Muscle of leg (tissue), 11 donors: ENCODE measurements around the gene CERS3. TPM values are rescaled to one million over a fixed set of nuclear protein-coding genes. Genes with fewer than 3 reads are reported as not detected.
"Not testable (repeated sequence)": the region's sequence is repeated elsewhere in the genome, so short reads cannot be mapped to it uniquely, and the experiment has no call there.

Experiments used
- DNase-seq: peaks from one replicate; pipeline ENCODE4 v3.0.0; 2013
- H3K27ac ChIP-seq: one replicate; pipeline ENCODE4 v1.5.1; 2013; ENCODE audit warnings: mild to moderate bottlenecking, low read length, control low read depth
- H3K27me3 ChIP-seq: one replicate; pipeline ENCODE4 v1.6.1; 2013; ENCODE audit warnings: low read length; ENCODE audit not compliant: control insufficient read depth, insufficient read depth
- H3K36me3 ChIP-seq: one replicate; pipeline ENCODE4 v1.6.1; 2013; ENCODE audit warnings: low read length; ENCODE audit not compliant: control insufficient read depth, insufficient read depth
- H3K4me1 ChIP-seq: one replicate; pipeline ENCODE4 v1.6.1; 2013; ENCODE audit warnings: low read length; ENCODE audit not compliant: control insufficient read depth, insufficient read depth
- H3K4me3 ChIP-seq: one replicate; pipeline ENCODE4 v1.5.1; 2013; ENCODE audit warnings: low read length, control low read depth
- H3K9me3 ChIP-seq: replicated peaks from 2 replicates; pipeline ENCODE4 v1.6.1; 2013; ENCODE audit warnings: low read depth, low read length; ENCODE audit not compliant: control insufficient read depth
- whole genome bisulfite sequencing: methylation state at CpG from one replicate; pipeline ENCODE4 v1.1.5; 2013; ENCODE audit warnings: missing lambda C conversion rate; ENCODE audit not compliant: insufficient coverage; 5-methylcytosine and 5-hydroxymethylcytosine counted together
- polyA plus RNA-seq, 8 donors: library from polyadenylated mRNA; unstranded; fragments of 120-200 nt; gene quantifications; one replicate each; pipeline versions ENCODE4 v1.2.1 to v1.2.3, GENCODE V29; 2013; ENCODE audit warnings: inconsistent platforms in 1 of 8, low replicate concordance in 1 of 8; ENCODE audit not compliant: insufficient read length in 8 of 8, insufficient read depth in 1 of 8
- total RNA-seq: library from RNA; stranded (reverse); fragments of 120-200 nt; gene quantifications from one replicate; pipeline ENCODE4 v1.2.4, GENCODE V29; 2013

Gene CERS3
- total and polyA plus RNA-seq, 9 donors: 0.48 to 4.0 (median 1.7) TPM

DNA sequence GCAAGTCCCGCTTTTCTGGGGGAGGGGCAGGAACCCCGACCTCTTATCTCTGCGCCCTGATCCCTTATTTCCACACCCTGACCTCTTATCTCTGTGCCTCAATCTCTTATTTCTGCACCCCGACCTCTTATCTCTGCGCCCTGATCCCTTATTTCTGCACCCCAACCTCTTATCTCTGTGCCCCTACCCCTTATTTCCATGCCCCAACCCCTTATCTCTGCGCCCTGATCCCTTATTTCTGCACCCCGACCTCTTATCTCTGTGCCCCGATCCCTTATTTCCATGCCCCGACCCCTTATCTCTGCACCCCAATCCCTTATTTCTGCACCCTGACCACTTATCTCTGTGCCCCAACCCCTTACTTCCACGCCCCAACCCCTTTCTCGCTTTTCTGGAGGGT, 87.7 kb downstream of the CERS3 start:
- H3K36me3 ChIP-seq, H3K27me3 ChIP-seq, H3K27ac ChIP-seq, H3K9me3 ChIP-seq, H3K4me3 ChIP-seq, DNase-seq: not testable (repeated sequence)
- H3K4me1 ChIP-seq: peaks cover 11% of the 10 kb centered on the region
- WGBS: 94% methylated on average over 11 of the region's 11 CpGs

DNA sequence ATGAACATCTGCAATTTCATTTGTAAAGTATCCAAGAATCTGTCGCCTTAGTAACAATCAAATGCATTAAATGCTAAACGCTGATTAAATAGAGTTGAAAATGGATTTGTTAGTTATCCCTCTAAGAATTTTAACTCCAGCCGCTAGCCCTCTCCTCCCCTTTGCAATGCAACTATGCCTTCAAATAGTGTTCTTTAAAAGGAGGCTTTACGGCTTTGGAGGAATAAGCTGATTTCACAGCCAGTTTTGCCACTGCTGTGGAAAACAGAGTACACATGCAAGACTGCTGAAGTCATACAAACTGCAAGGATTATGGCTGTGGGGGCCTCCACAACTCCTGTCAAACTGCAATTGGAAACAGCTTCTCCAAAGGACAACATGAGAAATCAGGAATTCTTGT, 89.2 kb downstream of the CERS3 start:
- Histone ChIP-seq H3K9me3 (no peaks in the 10 kb centered on the region), H3K36me3 (no peaks in the 10 kb centered on the region), H3K4me1 (peaks cover 11% of the 10 kb centered on the region), H3K27ac (no peak overlapping the region), H3K27me3 (no peaks in the 10 kb centered on the region), H3K4me3 (no peak overlapping the region)
- peak; percentile 79 for DNase-seq
- WGBS: 43% methylated on average over 1 of the region's 4 CpGs

DNA sequence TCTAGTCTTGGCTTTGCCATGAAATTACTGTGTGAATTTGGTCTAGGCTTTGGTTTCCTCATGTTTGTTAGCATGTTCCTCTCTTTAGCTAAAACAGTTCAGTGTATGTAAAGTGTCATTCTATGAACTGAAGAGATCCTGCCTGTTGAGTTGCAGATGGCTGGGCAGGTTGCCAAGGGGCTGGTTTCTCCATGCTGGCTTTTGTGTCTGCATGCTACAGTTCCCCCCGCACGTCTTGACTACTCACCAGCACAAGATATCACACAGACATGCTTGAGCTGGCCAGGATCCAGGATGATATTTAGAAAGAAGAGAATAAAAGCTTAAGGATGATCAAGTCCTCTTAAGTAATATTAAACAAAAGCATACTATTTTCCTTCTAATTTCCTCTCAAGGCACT, 90.2 kb downstream of the CERS3 start:
- no peaks in the 10 kb centered on the region for H3K9me3 ChIP-seq
- no peaks in the 10 kb centered on the region for H3K27me3 ChIP-seq
- H3K4me3 ChIP-seq: no peak overlapping the region
- peak; percentile 95 for DNase-seq
- no peak overlapping the region for H3K27ac ChIP-seq
- H3K36me3 ChIP-seq: no peaks in the 10 kb centered on the region
- WGBS: no CpG with 5 or more reads among the region's 2 CpGs
- H3K4me1 ChIP-seq: peaks cover 14% of the 10 kb centered on the region

DNA sequence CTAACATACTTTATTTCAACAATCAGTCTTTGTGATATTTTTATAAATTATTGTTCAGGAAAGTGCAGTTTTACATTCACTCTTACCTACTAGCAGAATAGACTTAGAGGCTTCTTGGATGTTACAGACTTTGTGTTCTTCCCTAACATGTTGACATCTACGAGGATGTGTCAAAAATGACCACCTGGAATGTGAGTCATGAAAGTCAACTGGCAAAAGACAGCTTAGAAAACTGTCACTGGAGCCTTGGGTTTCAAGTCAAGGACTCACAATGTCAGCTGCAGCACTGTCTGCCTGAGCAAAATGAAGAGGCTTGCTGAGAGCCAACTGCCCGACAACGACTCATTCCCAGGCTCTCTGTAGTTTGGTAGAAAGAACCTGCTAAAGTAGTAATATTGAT, 91.5 kb downstream of the CERS3 start:
- WGBS: 67% methylated on average over 1 of the region's 3 CpGs
- H3K27me3 ChIP-seq: no peaks in the 10 kb centered on the region
- peaks cover 14% of the 10 kb centered on the region for H3K4me1 ChIP-seq
- no peaks in the 10 kb centered on the region for H3K36me3 ChIP-seq
- no peaks in the 10 kb centered on the region for H3K9me3 ChIP-seq
- H3K4me3 ChIP-seq: no peak overlapping the region
- no peak overlapping the region for H3K27ac ChIP-seq
- DNase-seq: no peak

DNA sequence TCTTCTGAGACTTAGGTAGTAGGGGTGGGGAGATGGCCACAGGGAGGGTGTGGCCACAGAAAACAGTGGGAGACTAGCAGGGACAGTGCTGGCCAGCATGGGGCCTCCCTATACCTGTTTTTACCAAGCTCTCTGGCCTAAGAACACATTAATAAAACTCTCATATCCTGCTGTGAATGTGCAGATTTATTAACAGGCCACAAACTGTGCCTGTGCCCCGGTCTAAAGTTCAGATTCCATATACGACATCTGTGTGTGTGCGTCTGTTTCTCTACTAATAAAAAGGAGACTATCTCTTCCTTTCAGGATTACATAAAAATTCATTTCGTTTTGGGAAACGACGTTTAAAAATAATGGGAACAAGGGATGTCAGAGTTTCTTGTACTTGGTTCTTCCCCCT, 94.2 kb downstream of the CERS3 start:
- Histone ChIP-seq H3K4me1 (peaks cover 10% of the 10 kb centered on the region), H3K27me3 (no peaks in the 10 kb centered on the region), H3K4me3 (no peak overlapping the region), H3K9me3 (no peaks in the 10 kb centered on the region), H3K27ac (no peak overlapping the region), H3K36me3 (no peaks in the 10 kb centered on the region)
- WGBS: no CpG with 5 or more reads among the region's 6 CpGs
- DNase-seq: no peak

DNA sequence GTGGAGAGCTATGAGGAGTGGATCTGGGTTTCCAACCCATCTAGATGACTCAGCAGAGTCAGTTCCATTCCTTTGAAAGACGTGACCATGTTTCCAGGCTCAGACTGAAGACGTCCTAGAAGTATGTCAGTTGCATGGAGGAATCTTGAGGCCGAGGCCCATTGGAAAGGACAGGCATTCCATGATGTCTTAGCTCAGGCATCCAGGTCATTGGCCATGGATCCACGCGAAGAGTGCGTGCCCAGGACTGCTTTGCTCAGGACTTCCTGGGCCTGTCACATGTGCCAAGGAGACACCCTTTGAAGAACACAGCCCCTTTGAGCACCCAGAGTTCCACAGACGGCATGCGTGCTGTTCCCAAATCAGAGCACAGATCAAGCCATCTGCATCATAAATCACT, 94.7 kb downstream of the CERS3 start:
- no peaks in the 10 kb centered on the region for H3K27me3 ChIP-seq
- no peaks in the 10 kb centered on the region for H3K36me3 ChIP-seq
- no peak overlapping the region for H3K27ac ChIP-seq
- 76% methylated on average over 8 of the region's 8 CpGs for WGBS
- no peaks in the 10 kb centered on the region for H3K9me3 ChIP-seq
- no peak overlapping the region for H3K4me3 ChIP-seq
- H3K4me1 ChIP-seq: peaks cover 15% of the 10 kb centered on the region
- no peak for DNase-seq

DNA sequence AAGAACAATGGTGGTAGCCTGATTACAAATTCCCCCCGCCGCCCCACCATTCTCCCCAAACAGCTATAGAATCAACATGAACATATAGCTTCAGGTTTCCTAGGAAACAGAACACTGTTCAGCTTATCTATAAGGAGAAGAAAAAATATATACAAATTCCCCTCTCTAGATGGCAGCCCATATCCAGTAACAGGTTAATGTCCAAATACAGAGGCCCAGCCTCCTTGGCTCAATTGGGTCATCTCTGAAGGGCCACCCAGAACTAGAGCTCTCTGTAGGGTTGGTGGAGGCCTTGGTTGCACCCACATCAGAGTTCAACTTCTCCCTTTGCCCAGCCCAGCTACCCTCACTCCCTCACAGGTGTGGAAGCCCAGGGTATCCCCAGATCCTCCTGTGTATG, 95.4 kb downstream of the CERS3 start:
- H3K4me3 ChIP-seq: no peak overlapping the region
- no peaks in the 10 kb centered on the region for H3K9me3 ChIP-seq
- no CpG with 5 or more reads among the region's 2 CpGs for WGBS
- no peak for DNase-seq
- no peaks in the 10 kb centered on the region for H3K27me3 ChIP-seq
- no peaks in the 10 kb centered on the region for H3K36me3 ChIP-seq
- peaks cover 11% of the 10 kb centered on the region for H3K4me1 ChIP-seq
- no peak overlapping the region for H3K27ac ChIP-seq

DNA sequence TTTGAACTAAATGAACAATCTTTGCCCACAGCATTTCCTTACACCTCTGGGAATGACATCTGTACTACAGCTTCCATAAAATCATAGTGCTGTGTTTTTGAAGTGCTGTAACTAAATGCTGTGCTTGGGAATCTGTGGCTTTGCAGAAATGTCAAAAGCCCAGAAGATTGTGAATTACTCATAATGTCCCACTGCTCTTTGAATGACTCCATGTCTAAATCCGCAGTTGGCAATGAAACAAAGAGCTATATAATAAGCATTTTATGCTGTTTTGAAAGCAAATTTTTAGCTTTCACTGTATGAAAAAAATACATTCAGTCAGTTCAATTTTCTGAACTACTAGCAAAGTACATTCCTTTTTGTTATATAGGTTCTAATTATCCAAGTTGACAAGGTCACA, 98.3 kb downstream of the CERS3 start:
- WGBS: no CpG with 5 or more reads among the region's 1 CpG
- no peaks in the 10 kb centered on the region for H3K27me3 ChIP-seq
- peak; percentile 77 for DNase-seq
- no peak overlapping the region for H3K27ac ChIP-seq
- no peaks in the 10 kb centered on the region for H3K9me3 ChIP-seq
- no peak overlapping the region for H3K4me3 ChIP-seq
- peaks cover 15% of the 10 kb centered on the region for H3K4me1 ChIP-seq
- H3K36me3 ChIP-seq: no peaks in the 10 kb centered on the region

DNA sequence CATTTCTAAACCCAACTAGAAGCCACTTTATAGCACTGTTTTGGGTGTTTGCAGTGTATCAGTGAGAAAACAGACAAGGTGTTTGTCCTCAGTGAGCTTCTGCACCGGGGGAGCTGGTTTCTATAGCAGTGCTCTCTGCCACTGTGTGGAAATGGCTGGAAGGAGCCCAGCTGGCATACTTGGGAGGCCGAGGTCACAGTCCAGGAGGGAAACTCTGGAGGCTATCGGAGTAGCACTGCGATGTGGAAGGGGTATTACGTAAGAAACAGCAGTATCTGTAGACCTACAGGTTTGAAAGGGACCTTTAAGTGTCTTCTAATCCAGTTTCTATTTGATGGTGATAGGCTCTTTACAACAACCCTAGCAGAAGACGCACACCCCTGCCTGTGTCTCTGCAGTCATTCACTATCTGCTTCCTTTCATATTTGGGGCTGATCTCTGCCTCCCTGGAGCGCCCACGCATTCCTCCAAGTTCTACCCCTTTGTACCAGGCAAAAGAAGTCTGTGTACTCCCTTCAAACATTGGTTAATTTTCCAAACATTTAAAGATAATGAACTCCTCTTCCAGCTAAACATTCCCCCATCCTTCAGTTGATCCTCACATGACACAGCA, 99.5 kb downstream of the CERS3 start:
- Histone ChIP-seq H3K36me3 (no peaks in the 10 kb centered on the region), H3K9me3 (peaks cover 8% of the 10 kb centered on the region), H3K27ac (no peak overlapping the region), H3K4me1 (peaks cover 15% of the 10 kb centered on the region), H3K27me3 (no peaks in the 10 kb centered on the region), H3K4me3 (no peak overlapping the region)
- 64% methylated on average over 8 of the region's 8 CpGs for WGBS
- DNase-seq: peak; percentile 11

DNA sequence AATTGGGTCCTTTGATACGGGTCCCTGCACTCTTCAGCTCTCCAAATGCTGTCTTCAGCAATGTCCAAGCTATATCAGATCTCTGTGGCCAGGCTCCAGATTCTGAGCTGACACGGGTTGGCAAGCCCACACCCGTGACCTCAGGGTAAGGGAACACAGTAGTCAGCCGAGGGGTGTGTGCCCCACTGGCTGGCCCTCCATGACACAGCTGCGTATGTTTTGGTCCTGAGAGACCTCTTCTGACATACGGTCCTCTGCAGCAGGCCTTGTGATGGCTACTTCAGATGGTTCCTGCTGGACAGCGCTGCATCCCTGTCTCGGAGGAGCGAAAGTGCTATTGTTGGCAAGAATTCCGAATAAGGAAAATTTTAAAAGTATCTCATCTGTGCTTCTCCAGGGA, 101.8 kb downstream of the CERS3 start:
- 32% methylated on average over 9 of the region's 10 CpGs for WGBS
- Histone ChIP-seq H3K36me3 (no peaks in the 10 kb centered on the region), H3K27ac (no peak overlapping the region), H3K4me1 (peaks cover 12% of the 10 kb centered on the region), H3K4me3 (no peak overlapping the region), H3K27me3 (no peaks in the 10 kb centered on the region), H3K9me3 (peaks cover 13% of the 10 kb centered on the region)
- DNase-seq: peak; percentile 64

DNA sequence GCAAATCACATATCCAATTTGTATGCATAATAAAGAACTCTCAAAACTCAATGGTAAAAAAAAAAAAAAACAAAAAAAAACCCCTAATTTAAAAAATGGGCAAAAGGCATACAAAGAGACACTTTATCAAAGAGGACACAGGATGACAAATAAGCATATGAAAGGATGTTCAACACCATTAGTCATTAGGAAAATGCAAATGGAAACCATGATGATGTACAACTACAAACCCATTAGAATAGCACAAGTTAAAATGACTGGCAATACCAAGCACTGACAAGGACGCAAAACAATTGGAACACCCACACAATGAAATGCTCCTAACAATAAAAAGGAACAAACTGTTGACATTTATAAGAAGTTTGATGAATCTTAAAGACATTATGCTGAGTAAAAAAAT, 123.6 kb downstream of the CERS3 start:
- WGBS: no CpG with 5 or more reads among the region's 1 CpG
- no peak for DNase-seq
- H3K4me3 ChIP-seq: no peak overlapping the region
- H3K9me3 ChIP-seq: no peaks in the 10 kb centered on the region
- no peaks in the 10 kb centered on the region for H3K27me3 ChIP-seq
- no peaks in the 10 kb centered on the region for H3K36me3 ChIP-seq
- peaks cover 4% of the 10 kb centered on the region for H3K4me1 ChIP-seq
- no peak overlapping the region for H3K27ac ChIP-seq
